Activated T-cell treated with anti-CD3 and anti-CD28 coated beads for 4 hours (primary cell): Measurements from ENCODE around the gene CTH.
"Not testable (repeated sequence)": the region's sequence is repeated elsewhere in the genome, so short reads cannot be mapped to it uniquely, and the experiment has no call there.

Source experiments
- DNase-seq: peaks from one replicate; pipeline ENCODE4 v3.0.0-alpha.2; 2020

The CTH gene

DNA sequence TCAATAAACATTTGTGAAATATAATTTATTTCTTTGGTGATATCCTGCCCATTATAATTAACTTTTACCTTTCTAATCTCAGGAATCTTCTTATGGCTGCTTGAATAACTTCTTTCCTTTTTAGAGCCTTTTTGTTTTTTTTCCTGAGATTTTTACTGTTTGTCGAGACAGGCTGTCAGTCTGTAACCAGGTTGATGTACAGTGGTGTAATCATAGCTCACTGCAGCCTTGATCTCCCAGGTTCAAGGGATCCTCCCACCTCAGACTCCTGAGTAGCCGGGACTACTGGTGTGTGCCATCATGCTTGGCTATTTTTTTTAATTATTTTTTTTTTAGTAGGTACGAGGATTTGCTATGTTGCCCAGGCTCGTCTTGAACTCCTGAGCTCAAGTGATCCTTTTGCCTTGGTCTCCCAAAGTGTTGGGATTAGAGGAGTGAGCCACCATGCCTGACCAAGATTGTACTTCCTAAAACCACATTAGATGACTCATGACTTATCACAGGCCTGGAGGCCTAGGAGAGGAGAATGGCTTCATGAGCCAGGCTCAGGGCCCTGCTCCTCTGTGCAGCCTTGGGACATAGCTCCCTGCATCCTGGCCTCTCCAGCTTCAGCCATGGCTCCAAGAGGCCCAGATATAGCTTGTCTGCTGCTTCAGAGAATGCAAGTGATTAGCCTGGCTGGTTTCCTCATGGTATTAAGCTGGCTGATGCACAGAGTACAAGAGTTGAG lies 48.6 kb downstream of the CTH start:
- DNase-seq, result no peak

DNA sequence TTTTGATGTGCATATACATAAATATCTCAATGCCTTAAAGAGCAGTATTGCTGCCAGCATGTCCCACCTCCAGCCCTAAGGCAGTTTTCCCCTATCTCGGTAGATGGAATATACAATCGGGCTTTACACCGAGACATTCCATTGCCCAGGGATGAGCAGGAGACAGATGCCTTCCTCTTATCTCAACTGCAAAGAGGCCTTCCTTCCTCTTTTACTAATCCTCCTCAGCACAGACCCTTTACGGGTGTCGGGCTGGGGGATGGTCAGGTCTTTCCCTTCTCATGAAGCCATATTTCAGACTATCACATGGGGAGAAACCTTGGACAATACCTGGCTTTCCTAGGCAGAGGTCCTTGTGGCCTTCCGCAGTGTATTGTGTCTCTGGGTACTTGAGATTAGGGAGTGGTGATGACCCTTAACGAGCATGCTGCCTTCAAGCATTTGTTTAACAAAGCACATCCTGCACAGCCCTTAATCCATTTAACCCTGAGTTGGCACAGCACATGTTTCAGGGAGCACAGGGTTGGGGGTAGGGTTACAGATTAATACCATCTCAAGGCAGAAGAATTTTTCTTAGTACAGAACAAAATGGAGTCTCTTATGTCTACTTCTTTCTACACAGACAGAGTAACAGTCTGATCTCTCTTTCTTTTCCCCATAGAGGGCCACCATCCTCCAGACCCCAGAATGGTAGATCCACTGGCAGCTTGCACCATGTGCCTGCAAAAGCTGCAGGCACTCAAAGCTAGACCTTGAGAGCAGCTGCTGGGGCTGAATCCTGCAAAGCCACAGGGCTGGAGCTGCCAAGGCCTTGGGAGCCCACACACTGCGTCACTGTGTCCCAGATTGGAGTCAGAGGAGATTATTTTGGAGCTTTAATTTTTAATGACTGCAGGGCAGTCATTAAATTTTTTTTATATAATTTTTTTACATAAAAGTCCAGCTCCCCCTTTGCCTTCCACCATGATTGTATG lies 50.0 kb downstream of the CTH start:
- DNase-seq, result not testable (repeated sequence)

DNA sequence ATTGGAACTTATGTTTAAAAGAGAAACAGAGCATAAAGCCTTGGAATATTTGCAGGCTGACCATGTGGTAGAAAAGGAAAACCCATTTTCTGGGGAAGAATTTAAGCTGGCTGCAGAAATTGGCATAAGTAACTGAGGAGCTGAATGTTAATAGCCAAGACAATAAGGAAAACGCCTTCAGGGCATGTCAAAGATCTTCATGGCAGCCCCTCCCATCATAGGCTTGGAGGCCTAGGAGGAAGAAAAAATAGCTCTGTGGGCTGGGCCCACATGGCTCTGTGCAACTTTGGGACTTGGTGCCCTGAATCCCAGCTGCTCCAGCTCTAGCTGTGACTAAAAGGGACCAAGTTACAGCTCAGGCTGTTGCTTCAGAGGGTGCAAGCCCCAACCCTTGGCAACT lies 51.5 kb downstream of the CTH start:
- no peak for DNase-seq

DNA sequence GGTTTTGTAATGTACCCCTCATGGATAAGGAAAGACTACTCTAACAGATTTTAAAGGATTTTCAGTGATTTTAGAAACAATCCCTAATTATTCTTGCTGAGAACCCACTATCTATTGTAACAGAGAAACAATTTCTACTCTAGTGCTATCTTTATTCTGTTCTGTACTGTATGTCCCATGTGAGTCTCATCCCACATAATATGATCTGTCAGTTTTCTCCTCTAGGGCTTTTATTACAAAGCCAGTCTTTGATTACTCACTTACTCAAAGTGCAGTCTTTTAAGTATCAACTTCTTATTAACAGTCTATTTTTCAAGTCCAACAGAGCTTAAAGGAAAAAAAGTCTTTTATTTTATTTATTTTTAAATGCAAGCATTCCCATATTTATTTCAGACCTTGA lies 54.8 kb downstream of the CTH start:
- DNase-seq, result no peak

DNA sequence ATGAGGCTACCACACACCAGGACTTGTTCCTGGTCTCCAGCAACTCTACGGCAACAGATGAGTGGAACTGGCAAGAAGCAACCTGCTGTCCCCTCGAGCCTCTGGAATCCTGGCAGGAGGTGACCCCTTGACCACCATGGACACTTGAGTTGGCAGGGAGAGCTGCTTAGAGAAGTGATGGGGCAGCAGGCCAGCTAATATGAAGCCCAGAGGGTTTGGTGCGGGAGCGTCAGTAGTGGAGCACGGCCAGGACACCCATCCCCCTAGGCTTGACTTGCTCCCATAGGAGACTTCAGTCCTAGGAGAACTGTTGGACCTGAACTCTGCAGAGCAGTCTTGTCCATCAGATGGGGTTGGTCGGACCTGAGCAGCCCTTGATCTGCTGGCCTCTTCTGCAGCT lies 56.5 kb downstream of the CTH start:
- DNase-seq, result no peak

DNA sequence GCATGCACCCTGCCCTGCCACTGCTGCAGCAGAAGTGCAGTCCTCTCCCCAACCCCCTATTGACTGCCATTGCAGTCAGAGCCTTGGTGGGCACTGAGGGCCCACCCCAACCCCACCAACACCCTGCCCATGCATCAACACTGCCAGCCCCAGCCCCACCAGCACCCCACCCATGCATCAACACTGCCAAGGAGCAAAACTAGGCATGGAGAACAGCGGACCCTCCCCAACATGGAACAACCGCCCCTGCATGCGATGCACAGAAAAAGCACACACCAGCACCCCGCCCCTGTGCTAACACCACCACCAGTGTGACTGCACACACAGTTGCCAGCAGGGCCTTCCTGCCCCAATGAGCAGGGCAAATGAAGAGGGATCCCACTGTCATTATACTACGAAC lies 57.1 kb downstream of the CTH start:
- no peak for DNase-seq

DNA sequence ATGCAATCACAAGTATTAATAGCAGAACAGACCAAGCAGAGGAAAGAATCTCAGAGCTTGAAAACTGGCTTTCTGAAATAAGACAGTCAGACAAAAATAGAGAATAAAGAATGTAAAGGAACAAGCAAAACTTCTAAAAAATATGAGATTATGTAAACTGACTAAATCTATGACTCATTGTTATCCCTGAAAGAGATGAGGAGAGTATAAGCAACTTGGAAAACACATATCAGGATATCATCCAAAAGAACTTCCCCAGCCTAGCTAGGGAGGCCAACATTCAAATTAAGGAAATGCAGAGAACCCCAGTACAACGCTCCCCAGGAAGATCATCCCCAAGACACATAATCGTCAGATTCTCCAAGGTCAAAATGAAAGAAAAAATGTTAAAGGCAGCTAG lies 58.1 kb downstream of the CTH start:
- DNase-seq, result not testable (repeated sequence)

DNA sequence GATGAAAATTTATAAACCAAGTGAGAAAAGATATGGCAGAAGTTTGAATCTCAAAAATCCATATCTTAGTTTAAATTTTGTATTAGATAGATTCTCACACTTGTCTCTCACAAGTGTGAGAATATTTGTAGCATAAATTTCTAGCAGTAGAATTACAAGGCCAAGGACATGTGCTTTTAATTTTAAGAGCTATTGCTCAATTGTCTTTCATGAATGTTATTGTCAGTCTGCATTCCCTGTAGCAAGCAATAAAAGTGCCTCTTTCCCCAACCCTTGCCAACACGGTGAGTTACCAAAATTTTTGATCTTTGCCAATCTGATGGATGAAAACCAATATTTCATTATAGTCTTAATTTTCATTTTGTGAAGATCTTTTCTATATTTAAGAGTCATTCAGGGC lies 64.0 kb downstream of the CTH start:
- no peak for DNase-seq

DNA sequence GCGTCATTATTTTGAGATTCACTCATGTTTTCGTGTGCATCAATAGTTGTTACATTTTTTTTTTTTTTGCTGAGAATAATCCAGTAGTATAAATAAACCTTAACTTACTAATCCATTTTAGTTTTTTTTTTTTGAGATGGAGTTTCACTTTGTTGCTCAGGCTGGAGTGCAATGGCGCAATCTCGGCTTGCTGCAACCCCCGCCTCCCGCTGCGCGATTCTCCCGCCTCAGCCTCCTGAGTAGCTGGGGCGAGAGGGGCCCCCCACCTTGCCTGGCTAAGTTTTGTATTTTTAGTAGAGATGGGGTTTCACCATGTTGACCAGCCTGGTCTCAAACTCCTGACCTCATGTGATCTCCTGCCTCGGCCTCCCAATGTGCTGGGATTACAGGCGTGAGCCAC lies 66.0 kb downstream of the CTH start:
- no peak for DNase-seq

DNA sequence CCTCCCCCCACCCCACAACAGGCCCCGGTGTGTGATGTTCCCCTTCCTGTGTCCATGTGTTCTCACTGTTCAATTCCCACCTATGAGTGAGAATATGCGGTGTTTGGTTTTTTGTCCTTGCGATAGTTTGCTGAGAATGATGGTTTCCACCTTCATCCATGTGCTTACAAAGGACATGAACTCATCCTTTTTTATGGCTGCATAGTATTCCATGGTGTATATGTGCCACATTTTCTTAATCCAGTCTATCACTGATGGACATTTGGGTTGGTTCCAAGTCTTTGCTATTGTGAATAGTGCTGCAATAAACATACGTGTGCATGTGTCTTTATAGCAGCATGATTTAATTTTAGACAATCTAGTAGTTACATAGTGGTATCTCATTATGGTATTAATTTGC lies 66.8 kb downstream of the CTH start:
- DNase-seq, result not testable (repeated sequence)

DNA sequence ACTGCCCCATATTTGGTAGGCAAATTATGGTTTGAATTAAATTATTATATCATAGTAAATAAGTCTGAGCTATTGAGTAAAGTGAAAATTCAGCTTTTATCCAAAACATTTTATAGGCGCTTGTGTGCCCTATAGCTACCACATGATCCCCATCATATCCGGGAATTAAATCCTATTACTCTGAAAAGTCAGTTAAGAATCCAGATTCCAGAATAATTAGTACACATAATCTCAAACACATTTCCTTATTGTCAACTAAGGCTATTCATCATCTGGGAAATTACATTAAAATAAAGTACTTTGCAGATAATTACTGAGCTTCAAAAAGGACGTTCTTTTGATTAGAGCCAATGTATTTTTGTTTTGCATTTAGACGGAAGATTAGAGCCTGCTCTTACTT lies 72.3 kb downstream of the CTH start:
- DNase-seq, result no peak

DNA sequence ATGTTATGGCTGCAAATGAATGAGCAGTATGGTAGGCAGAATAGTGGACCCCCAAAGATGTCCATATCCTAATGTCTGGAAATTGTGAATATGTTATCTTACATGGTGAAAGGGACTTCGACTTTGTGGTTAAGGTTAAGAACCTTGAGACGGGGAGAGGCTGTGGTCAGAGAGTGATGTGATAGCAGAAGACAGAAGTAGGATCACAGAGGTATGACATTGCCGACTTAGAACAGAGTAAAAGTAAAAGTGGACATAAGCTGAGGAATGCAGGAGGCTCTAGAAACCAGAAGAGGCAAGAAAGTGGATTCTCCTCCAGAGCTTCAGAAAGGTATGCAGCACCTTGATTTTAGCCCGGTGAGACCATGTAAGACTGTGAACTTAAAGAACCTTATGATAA lies 74.6 kb downstream of the CTH start:
- no peak for DNase-seq

DNA sequence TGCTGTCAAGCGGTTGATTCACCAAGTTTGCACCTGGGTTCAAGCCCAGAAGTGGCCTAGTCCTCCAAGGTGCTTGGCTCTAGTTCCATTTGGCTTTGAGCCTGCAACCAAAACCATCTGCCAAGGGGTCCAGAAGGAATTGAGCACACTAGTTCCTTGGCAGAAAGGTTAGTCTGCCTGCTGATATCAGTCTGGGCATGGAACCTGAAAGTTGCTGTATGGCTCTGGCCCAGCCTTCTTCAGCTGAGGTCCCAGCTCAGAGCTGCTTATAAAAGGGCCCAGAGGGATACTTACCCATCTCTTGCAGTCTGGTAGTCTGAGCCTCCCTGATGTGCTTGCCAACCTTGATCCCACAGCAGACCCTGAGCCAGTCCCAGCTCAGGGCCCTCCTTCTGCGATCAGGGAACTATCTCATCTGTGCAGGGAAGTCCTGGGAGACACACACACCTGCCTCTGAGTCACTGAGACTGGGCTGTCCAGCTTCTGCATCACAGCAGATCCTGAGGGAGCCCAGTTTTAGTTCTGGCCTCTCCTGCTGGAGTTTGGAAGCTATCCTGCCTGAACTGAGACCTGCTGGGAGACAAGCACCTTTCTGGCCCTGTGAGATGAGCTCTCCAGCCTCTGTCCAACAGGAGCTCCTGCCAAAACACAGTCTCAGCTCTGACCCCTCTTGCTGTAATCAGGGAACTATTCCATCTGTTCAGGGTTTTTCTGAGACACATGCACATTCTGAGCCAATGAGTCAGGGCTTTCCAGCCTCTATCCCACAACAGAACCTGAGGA lies 75.8 kb downstream of the CTH start:
- DNase-seq, result no peak

DNA sequence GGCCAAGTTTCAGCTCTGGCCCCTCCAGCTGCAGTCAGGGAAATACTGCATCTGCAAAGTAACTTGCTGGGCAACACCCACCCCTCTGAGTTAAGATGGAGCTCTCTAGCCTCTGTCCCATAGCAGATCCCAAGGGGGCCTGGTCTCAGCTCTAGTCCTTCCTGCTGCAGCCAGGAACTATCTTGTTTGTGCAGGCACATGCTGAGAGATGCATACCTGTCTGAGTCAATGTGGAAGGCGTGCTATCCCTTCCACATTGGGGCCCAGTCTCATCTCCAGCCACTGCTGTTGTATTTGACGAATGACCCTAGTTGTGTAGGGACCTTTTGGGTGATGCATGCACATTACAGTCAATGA lies 76.4 kb downstream of the CTH start:
- no peak for DNase-seq

DNA sequence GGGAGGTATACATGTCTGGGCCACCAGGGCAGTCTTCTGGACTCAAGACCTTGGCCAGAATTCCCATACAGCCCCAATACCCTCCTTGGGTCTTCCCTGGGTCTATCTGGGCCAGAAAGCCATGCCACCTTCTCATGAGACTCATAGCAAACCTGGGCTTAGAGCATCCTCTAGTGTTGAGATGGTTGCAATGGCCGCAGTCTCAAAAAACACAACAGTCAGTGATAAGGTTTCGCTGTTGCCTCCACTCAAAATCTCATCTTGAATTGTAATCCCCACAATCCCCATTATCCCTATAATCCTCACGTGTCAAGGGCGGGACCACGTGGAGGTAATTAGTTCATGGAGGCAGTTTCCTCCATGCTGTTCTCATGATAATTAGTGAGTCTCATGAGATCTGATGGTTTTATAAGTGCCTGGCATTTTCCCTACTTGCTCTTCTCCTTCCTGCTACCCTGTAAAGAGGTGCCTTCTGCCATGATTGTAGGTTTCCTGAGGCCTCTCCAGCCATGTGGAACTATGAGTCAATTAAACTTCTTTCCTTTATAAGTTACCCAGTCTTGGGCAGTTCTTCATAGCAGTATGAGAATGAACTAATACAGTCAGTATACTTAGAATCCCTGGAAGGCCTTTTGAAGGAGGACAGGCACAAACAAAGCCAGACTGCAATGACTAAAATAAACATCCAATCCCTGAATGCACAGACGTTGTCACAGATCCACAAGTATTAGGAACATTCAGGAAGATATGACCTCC lies 77.0 kb downstream of the CTH start:
- DNase-seq, result no peak
